Stimulated activated CD4-positive, alpha-beta T cell treated with anti-CD3 and anti-CD28 coated beads, TNF-alpha, amount 100 ng/mL, for 4 hours (primary cell): ENCODE data around the gene FLT3.
"Not testable (repeated sequence)": the region's sequence is repeated elsewhere in the genome, so short reads cannot be mapped to it uniquely, and the experiment has no call there.

Experiments
- DNase-seq, 3 experiments: peaks; one replicate each; pipeline ENCODE4 v3.0.0-alpha.2; 2020; ENCODE audit warnings: low read depth in 3 of 3

The FLT3 gene

GRCh38 chr13:28044608-28045007, 55.8 kb downstream of the FLT3 start:
- DNase-seq: no peak

GRCh38 chr13:28043224-28043623, 57.2 kb downstream of the FLT3 start:
- DNase-seq: no peak

- DNase-seq: no peak
Measured at GRCh38 chr13:28041501-28041900, 58.9 kb downstream of the FLT3 start.

GRCh38 chr13:28041031-28041461, 59.3 kb downstream of the FLT3 start:
- DNase-seq: no peak

GRCh38 chr13:28037399-28037798, 63.0 kb downstream of the FLT3 start:
- DNase-seq: no peak

GRCh38 chr13:28035146-28035782, 65.1 kb downstream of the FLT3 start:
- DNase-seq: no peak

- DNase-seq: no peak
Measured at GRCh38 chr13:28033894-28034655, 66.3 kb downstream of the FLT3 start.

GRCh38 chr13:28032438-28032837, 67.9 kb downstream of the FLT3 start:
- not testable (repeated sequence) for DNase-seq

GRCh38 chr13:28031896-28032288, 68.5 kb downstream of the FLT3 start:
- no peak for DNase-seq

GRCh38 chr13:28031220-28031895, 69.0 kb downstream of the FLT3 start:
- DNase-seq: no peak

GRCh38 chr13:28027607-28028364, 72.6 kb downstream of the FLT3 start:
- no peak for DNase-seq

GRCh38 chr13:28027071-28027470, 73.3 kb downstream of the FLT3 start:
- no peak for DNase-seq

GRCh38 chr13:28026508-28026907, 73.9 kb downstream of the FLT3 start:
- no peak for DNase-seq

- no peak for DNase-seq
Measured at GRCh38 chr13:28022848-28023518, 77.4 kb downstream of the FLT3 start.

- DNase-seq: no peak
Measured at GRCh38 chr13:28014301-28014700, 86.1 kb downstream of the FLT3 start.

- no peak for DNase-seq
Measured at GRCh38 chr13:28013482-28013881, 86.9 kb downstream of the FLT3 start.

- no peak for DNase-seq
Measured at GRCh38 chr13:28012896-28013295, 87.5 kb downstream of the FLT3 start.

- DNase-seq: no peak
Measured at GRCh38 chr13:28012383-28012782, 88.0 kb downstream of the FLT3 start.

GRCh38 chr13:28010046-28010445, 90.3 kb downstream of the FLT3 start:
- no peak for DNase-seq

- not testable (repeated sequence) for DNase-seq
Measured at GRCh38 chr13:28005016-28005415, 95.4 kb downstream of the FLT3 start.

- DNase-seq: no peak
Measured at GRCh38 chr13:28002886-28003698, 97.3 kb downstream of the FLT3 start.
